Measurements from ENCODE around the gene VIT.

DNA sequence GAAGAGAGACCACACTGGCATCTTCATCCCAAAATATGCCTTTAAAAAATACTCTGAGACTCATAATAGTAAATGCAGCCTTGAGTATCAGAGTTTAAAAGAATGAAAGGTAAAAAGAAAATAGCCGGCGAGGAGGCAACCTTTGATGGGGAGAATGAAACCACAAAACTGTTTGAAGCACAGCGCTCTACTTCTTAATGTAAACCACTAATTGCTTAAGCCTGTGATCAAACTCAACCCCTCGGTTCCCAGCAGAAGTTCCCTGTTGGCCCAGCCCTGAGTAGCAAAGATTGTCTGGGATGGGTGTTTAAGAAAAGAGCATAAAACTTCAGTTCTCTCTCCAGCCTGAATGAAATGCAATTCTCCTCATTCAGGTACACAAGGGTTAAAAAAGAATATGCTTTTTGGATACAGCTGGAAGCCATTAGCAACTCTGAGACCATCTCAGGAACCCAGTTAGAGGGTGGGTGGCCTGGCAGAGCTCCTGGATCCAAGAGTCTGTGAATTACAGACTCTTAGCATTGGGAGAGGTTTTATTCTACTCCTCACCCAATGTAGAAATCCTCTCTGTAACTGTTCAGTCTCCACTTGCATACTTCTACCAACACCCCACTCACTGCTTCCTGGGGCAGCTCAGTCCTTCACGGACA is 44.8 kb downstream of the VIT start:
- TF ChIP-seq, protein P1, sequence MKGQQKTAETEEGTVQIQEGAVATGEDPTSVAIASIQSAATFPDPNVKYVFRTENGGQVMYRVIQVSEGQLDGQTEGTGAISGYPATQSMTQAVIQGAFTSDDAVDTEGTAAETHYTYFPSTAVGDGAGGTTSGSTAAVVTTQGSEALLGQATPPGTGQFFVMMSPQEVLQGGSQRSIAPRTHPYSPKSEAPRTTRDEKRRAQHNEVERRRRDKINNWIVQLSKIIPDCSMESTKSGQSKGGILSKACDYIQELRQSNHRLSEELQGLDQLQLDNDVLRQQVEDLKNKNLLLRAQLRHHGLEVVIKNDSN (IDR thresholded peaks at IDR 0.05; ENCODE audit: borderline replicate concordance, low read depth), result no peak
- TF ChIP-seq, protein P2, sequence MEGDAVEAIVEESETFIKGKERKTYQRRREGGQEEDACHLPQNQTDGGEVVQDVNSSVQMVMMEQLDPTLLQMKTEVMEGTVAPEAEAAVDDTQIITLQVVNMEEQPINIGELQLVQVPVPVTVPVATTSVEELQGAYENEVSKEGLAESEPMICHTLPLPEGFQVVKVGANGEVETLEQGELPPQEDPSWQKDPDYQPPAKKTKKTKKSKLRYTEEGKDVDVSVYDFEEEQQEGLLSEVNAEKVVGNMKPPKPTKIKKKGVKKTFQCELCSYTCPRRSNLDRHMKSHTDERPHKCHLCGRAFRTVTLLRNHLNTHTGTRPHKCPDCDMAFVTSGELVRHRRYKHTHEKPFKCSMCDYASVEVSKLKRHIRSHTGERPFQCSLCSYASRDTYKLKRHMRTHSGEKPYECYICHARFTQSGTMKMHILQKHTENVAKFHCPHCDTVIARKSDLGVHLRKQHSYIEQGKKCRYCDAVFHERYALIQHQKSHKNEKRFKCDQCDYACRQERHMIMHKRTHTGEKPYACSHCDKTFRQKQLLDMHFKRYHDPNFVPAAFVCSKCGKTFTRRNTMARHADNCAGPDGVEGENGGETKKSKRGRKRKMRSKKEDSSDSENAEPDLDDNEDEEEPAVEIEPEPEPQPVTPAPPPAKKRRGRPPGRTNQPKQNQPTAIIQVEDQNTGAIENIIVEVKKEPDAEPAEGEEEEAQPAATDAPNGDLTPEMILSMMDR (IDR thresholded peaks at IDR 0.05), result no peak
- TF ChIP-seq POLR2AphosphoS5 (IDR thresholded peaks at IDR 0.05; ENCODE audit: low read depth, low read length) (no peak), SIN3A (IDR thresholded peaks at IDR 0.05; ENCODE audit: borderline replicate concordance, low read depth, low read length) (no peak), EP300 (IDR thresholded peaks at IDR 0.05; ENCODE audit: borderline replicate concordance in 1 of 2, low read depth in 1 of 2, low read length in 1 of 2) (no peak), MXI1 (IDR thresholded peaks at IDR 0.05; ENCODE audit: low read depth, low read length) (no peak), CHD2 (IDR thresholded peaks at IDR 0.05; ENCODE audit: low read length, partially characterized antibody) (no peak), RAD21 (IDR thresholded peaks at IDR 0.05; ENCODE audit: low read length) (no peak), TAF1 (IDR thresholded peaks at IDR 0.05; ENCODE audit: borderline replicate concordance, low read depth, low read length) (no peak), RXRA (IDR thresholded peaks at IDR 0.05; ENCODE audit: borderline replicate concordance, low read depth) (no peak), YY1 (IDR thresholded peaks at IDR 0.05; ENCODE audit: low read depth) (no peak), FOSL2 (IDR thresholded peaks at IDR 0.05; ENCODE audit: borderline replicate concordance, low read depth) (no peak), FOXJ3 (CRISPR knock-in tag; IDR thresholded peaks at IDR 0.05) (no peak), FOXM1 (IDR thresholded peaks at IDR 0.05; ENCODE audit: low read depth) (no peak)

All from SK-N-SH (cell line).